GM19463 (cell line): ENCODE data around the gene GNG2.

Source experiments
- ATAC-seq: cut with Tn5 transposase; IDR thresholded peaks from one replicate; pipeline ENCODE4 v1.9.1; 2021; ENCODE audit warnings: mild to moderate bottlenecking, moderate library complexity; ENCODE audit not compliant: unreplicated experiment

GNG2 gene

DNA sequence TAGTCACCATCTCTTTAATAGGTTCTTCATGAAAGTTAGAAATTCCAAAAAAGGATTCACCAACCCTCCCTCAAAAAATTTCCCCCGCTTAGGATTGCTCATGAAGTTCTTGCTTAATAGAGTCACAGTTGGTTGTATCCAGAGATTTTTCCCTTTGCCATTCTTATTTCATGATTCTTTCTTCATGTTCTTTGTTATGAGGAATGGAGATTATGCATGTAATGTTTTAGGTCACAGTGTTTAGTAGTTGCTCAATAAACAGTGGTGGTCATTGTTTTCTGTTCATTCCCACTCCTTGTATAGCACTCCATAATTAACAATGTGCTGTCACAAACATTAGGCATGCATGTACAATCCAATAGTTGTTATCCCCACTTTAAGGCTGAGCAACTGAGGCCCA is 77.7 kb downstream of the GNG2 start:
- ATAC-seq, result no peak

DNA sequence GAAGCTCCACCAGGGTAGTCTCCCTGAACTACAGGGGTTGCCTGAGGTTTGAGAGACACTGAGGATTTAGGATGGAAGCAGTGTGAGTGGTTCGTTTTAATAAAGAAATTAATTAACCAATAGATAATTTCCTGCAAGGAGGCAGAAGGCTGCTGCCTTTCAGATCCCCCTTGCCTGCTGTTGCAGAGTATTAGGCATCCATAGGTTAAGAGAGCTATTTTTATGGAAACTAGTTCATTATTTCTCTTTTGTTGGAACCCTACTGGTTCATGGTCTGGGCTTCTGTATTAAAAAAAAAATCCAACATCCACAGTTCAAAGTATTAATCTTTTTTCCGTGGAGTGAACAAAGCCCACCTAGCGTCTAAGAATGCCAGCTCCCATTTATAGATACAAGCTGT is 78.4 kb downstream of the GNG2 start:
- no peak for ATAC-seq

DNA sequence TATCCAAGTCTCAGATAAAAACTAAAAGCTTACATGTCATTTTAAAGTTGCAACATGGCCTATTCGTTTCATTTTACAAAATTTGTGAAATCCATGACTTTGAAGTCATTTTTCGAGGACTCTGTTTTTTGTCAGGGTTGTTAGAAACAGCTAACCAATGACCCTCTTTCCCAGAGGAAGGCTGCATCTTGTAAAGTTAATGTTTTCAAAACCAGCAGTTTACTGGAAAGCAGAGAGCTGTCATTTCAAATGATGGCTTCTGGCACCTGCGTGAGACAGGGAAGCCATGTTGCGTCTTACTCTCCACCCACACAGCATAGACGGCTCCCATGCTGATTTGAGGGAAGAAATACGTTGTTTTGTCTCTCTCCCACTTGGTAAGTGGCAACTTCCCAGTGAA is 78.8 kb downstream of the GNG2 start:
- ATAC-seq, result no peak

DNA sequence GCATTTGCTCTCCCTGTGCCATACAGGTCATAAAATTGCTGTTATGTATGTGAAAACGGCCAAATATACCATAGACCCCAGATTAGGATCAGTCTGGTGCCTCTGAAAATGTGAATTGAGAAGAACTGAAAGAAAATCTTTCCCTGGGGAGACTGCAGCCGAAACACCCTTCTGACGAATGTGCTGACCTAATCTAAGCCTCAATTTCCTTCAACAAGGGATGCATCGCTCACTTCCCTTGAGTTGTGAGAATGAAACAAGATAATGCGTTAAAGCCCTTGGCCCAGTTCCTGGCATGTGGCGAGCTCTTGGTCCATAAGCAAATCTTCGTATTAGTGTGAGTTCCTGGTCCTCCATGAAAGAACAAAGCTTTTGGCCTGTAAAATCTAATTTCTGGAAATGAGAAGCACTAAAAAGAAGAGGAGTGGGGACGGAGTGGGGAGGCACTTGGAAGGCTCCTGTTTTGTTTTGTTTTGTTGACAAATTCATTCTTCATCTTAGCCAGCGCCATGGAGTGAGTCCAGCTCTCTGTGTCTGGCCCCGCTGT is 79.4 kb downstream of the GNG2 start:
- peak; percentile 57 for ATAC-seq

DNA sequence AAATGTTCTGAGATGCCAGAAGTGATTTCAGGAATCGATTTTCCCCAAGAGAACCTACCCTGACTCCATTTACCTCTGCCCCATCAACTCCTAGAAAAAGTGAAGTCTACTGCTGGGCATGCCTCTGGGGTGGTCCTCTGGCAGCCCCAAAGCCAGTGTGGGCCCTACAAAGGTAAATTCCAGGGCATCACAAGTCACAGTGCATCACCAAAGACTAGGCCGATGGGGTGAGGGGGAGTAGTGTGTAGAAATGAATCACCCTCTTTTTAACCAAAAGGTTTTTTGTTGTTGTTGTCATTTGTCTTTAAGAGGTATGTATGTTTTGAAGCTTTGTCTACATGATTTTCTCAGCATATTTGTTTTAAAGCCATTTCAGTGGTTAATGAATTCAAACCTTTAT is 82.6 kb downstream of the GNG2 start:
- ATAC-seq, result no peak

DNA sequence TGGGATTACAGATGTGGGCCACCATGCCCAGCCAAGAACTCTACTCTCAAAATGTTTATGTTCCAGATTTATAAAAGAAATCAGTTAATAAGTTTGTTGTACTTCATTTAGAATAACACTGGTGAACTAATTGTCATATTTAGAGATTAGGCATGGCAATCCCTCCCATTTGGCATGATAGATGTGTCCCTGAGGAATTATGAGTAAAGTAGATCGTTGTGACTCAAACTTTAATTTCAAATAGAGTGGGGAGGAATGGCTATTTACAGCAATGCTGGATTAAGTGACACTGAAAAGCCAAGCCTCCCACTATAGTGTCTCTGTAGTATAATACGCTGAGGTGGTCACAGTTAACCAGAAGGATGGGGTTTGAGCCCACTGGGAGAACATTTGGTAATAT is 89.6 kb downstream of the GNG2 start:
- no peak for ATAC-seq

DNA sequence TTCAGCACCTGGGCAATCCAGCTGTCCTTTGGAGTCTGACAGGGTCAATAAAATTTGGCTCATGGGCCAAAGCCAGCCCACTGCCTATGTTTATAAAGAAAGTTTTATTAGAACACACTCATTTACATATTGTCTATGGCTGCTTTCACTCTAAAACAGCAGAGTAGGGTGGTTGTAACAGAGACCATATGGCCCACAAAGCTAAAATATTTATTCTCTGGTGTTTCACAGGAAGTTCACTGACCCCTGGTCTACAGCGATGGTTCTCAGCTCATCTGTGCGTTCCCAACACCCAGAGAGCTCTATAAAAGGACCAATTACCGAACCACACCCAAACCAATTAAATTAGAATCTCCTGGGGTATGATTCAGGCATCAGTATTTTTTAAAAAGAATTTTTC is 91.2 kb downstream of the GNG2 start:
- ATAC-seq, result no peak

DNA sequence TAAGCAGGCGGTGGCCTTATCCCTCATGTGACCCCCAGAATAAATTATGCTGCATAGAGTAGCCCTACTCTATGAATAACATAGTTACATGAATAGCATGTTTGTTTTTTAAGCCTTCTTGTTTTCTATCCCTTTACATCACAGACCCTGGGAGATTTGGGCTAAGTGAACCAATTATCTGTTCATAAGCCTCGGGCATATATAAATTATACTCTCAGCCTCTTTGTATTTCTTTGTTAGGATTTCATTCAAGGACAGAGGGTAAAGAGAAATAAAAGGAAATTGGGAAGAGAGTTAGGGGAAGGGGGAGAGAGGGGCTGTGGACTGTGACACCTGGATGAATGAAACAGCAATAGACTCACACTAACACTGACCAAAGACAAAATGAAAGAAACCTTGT is 93.6 kb downstream of the GNG2 start:
- ATAC-seq, result no peak

DNA sequence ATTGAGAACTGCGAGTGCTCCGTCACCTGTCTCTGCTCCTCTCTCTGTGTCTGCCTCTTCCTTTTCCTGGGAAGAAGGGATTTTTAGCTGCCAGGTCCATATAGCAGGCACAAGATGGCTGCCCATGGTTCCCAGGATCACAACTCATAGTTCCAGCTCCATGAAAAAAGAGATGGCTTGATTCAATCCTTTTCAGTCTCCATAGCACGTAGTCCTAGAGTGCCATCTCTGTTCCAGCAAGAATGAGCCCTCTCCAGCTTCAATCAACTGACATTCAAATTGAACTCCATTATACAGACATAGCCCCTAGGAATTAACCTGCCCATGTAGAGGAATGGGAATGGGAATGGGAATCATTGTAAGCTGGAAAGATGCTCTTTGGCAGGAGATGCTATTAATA is 94.2 kb downstream of the GNG2 start:
- no peak for ATAC-seq

DNA sequence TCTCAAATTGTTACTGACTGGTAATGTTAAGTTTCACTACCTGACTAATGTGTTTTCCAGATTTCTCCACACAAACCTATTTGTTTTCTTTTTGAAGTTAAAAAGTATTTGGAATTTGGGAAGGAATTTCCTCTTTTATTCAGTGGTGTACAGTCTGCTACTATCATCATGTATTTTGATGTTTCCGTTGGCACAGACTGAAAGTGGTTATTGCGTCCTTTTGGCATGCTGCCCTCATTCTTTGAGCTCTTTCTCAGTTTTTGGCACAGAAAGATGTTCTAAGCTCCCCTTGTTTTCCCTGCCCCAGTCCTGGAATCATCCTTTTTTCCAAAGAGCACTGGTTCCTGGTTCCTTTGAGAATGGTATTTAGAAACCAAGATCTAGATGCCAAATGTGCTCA is 97.5 kb downstream of the GNG2 start:
- ATAC-seq, result no peak

DNA sequence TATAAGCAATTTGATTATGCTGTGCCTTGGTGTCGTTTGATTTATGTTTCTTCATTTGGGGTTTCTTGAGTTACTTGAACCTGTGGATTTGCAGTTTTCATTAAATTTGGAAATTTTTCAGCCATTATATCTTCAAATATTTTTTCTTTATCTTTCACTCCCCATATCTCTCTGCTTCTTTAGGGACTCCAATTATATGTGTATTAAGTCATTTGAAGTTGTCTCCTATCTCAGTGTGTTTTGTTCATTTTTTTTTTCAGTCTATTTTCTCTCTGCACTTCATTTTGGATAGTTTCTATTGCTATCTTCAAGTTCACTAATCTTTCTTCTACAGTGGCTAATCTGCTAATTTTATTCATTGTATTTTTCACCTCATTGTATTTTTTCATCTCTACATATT is 99.5 kb downstream of the GNG2 start:
- ATAC-seq, result no peak

DNA sequence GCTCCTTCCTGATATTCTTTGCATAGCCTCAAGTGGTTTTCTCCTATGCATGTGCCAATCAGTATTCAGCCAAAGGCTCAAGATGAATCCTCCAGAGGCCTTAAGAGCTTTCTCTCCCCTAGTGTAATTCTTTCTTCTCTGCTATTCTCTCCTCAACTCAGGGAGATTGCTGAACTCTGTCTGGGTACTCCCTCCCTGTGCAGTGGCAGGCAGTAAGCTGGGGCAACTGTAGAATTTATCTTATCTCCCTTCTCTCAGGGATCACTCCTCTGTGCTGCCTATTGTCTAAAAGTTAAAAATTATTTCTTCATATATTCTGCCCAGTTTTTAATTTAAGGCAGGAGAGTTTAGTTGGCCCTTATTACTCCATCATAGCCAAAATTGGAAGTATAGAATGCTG is 100.5 kb downstream of the GNG2 start:
- no peak for ATAC-seq

DNA sequence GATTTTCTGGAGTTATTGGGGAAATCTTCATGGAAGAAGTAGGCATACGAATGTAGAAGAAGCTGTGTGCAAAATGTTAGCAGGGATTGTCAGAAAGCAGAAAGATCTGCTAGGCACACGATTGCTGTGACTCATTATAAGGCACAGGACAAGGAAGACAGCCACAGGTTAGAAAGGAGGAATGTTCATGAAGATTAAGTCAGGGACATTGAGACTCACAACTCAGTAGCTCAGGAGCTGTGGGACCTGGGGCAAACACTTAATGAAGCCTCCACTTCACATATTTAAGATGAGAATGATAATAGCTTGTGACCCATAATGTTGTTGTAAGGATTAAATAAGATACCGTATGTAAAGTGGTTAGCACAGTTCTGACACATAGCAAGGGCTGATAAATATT is 102.3 kb downstream of the GNG2 start:
- no peak for ATAC-seq

DNA sequence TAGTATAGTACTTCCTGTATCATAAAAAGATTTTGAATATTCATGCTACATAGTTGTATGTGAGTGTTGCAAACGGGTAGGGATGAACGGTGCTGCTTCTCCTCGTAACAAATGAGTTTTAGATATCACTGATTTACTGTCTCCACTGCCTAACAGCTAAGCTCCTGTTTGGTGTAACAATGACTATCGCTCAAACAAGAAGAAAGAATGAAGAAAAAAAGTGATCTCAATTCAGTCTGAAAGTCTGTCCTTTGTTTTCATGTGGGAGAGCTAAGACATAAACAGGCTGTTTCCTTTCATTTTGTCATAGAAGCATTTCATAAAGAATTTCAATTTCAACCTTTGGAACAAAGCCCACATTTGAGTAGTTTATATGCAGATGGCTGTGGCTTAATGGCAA is 102.9 kb downstream of the GNG2 start:
- no peak for ATAC-seq

DNA sequence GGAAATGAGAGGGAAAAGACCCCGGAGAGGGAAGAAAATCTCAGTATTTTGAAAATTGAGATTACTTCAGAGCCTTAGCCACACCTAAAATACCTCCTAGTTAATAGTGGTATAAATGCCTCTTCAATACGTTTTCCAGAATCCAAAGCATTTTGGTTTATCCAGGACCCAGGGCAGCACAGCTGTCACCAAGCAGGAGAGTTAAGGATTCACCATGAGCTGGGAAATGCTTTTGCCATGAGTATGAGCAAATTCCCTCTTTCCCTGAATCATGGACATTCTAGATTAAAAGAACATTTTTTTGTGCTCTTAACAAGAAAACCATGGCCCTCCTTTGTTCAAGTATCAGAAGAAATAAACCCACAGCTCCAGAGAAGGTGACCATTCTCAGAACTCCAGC is 107.1 kb downstream of the GNG2 start:
- no peak for ATAC-seq

DNA sequence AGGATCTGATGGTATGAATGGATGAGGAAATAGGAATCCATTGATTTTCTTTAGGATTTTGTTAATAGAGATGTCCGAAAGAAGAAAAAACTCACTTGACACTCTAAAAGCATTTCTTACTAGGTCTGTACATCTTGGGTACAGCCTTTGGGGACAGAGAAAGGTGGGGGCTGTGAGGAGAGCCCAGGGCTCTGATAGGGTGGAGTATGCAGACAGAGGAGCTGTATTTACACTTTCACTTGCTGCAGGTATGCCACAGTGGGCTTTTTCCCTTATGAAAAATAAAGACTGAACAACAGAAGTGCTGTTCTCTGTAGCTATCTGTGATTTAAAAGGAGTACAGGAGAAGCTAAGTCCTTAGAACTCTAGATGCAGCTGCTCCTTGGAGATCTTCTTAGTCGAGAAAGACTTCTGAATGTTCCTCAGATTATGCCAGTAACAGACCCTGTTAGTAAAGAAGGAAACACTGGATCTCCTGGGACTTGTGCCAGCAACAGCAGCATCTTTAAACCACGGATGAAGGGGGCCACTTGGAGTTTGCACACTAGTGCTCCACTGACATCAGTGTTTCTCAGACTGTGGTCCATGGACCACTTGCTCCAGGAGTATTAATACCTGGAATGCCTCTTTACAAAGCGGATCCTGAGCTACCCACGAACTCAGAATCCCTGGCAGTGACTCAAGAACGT is 109.6 kb downstream of the GNG2 start:
- no peak for ATAC-seq

DNA sequence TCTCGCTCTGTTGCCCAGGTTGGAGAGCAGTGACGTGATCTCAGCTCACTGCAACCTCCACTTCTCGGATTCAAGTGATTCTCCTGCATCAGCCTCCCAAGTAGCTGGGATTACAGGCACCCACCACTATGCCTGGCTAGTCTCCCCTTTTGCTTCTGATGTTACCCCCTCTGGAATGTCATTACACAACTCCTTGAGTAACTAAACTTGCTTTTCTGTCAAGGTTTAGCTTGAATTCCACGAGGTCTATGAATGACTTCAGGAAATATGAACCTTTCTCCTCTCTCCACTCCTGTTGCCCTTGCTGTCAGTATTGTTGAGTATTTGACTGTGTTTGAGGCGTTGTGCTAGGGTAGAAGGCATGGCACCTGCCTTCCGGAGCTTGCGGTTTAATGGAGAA is 112.2 kb downstream of the GNG2 start:
- ATAC-seq, result no peak

DNA sequence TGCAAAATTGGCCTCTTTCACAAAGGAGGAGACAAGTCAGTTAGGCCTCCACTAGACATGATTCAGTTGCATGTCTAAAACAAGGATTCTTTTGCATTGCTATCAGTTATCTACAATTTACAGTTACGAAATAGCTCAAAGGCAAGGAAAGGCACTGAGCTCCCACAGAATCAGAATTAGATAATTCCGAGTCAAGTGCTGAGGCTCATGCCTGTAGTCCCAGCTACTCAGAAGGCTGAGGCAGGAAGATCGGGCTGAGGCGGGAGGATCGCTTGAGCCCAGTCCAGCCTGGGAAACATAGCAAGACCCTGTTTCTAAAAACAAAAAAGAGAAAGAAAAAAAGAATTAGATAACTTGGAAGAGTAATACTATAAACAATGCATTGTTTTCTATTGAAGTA is 116.7 kb downstream of the GNG2 start:
- ATAC-seq, result no peak

DNA sequence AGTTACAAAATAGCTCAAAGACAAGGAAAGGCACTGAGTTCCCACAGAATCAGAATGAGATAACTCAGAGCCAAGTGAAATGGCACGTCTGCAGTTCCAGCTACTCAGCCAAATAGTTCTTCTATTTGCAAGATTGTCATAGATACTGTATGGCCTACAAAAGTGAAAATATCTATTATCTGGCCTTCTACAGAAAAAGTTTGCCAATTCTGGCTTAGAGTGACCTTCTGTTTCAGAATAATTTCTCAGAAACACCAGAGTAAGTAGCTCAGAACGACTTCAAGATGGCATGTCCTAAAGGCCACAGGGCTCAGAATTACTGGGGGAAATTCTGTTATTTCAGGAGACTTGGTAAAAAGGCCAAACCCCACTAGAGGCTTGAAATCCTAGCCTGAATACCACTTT is 118.3 kb downstream of the GNG2 start:
- ATAC-seq, result no peak

DNA sequence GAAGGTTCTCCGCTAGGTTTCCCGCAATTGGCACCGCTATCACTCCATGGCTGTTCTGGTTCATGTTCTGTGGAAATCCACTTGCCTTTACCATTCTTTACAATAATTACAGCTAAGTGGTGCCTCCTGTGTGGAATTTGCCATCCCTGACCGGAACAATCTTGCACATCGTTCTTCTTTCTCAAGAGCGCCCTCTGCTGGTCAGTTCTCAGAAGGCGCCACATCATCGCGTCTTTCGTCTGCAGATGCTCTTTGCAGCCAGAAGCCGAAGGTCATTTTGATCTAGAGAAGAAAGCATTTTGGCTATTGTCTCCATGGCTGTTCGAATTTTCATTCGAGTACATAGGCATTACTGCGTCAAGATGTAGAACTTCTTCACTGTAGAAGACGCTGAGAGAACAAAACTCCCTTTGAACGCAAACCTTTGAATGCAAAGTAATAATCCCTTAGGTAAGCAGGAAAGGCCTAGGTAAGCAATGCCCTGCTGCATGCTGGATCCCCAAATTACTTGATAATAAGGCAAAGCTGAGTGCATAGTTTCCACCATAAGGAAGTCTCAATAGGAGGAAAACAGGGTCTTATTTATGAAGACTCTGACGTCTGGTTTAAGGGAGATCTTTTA is 118.8 kb downstream of the GNG2 start:
- ATAC-seq, result peak; percentile 52

DNA sequence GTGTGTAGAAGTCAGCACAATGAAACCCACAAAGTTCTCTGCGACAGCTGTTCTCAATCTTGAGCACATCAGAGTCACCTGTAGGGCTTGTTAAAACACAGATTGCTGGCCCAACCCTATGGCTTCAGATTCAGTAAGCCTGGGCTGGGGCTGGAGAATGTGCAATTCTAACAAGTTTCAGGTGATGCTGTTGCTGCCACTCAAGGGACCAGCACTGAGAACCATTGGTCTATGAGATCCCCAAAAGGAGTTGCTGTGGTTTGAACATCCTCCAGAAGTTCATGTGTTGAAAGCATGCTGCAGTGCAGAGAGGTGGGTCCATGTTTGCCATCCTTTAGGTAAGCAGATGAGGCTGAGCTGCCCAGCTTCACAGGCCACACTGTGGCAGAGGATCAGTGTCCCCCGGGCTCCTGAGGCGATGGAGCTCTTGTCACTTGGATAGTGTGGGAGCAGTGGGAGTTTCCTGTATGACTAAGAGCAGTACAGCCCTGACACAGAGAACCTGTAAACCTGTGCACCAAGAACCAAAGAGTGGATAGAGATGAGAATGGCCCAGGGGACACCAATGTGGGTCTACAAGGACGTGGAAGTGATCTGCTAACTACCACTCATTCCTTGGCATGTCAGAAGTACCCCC is 120.9 kb downstream of the GNG2 start:
- no peak for ATAC-seq

DNA sequence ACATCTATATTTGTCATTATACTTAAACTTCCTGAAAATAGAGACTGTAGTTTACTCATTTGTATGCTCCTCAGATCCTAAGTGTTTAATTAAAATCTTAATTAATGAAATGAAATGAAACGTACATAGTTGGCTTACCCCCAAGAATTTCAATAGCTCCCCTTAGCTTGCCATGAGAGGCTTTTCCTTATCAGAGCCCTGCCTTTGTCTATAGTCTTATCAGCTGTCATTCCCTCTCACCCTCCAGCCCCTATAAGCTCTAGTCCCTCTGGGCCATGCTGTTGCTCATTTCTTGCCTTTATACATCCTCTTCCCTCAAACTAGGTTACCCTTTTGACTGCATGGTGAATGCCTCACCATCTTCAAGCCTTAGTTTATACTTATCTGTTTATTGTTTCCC is 127.8 kb downstream of the GNG2 start:
- no peak for ATAC-seq
